ENCODE results near the gene F10. TPM values are rescaled to one million over a fixed set of nuclear protein-coding genes. Genes with fewer than 3 reads are reported as not detected.

The F10 gene
- total RNA-seq, 2 experiments from 2014 or later, result not detected

GRCh38 chr13:113092776-113093579 lies 29.6 kb upstream of the F10 start:
- TF ChIP-seq EZH2phosphoT487 (IDR thresholded peaks at IDR 0.05; ENCODE audit: borderline replicate concordance, low read depth, low read length) (no peak), CTCF (conservative IDR thresholded peaks at IDR 0.05; ENCODE audit: low read length) (no peak)
- BruUV-seq (replicated peaks), result no TSS peak
- Histone ChIP-seq H3K9me2 (ENCODE audit: insufficient read depth, low read length) (no peaks in the 10 kb centered on the region), H3K4me2 (ENCODE audit: low read length) (no peak overlapping the region), H3K4me1 (ENCODE audit: insufficient read depth, low read length, poor library complexity, severe bottlenecking) (no peaks in the 10 kb centered on the region), H3K36me3 (ENCODE audit: insufficient read depth, low read length) (no peaks in the 10 kb centered on the region), H3K79me2 (ENCODE audit: insufficient read depth, low read depth, low read length) (no peaks in the 10 kb centered on the region), H3K9me3 (ENCODE audit: low read length) (no peaks in the 10 kb centered on the region), H3K27ac (ENCODE audit: low read depth, low read length, poor library complexity, severe bottlenecking) (no peak overlapping the region), H4K20me1 (ENCODE audit: insufficient read depth, low read length) (no peaks in the 10 kb centered on the region), H3K4me3 (ENCODE audit: low read depth, low read length, poor library complexity, severe bottlenecking) (no peak overlapping the region), H2AFZ (ENCODE audit: low read length) (no peak overlapping the region)
- CTCF ChIA-PET (ENCODE audit: unreplicated experiment), result no interaction called here
- intact Hi-C loops (cut with micrococcal nuclease; ENCODE audit: unreplicated experiment), result no loop called here
- POLR2A ChIA-PET, result no interaction called here
- DNase-seq (ENCODE audit: low spot score), result no peak

GRCh38 chr13:113093580-113094409 lies 28.8 kb upstream of the F10 start:
- Histone ChIP-seq H3K36me3 (ENCODE audit: insufficient read depth, low read length) (no peaks in the 10 kb centered on the region), H3K4me2 (ENCODE audit: low read length) (no peak overlapping the region), H4K20me1 (ENCODE audit: insufficient read depth, low read length) (no peaks in the 10 kb centered on the region), H3K4me1 (ENCODE audit: insufficient read depth, low read length, poor library complexity, severe bottlenecking) (no peaks in the 10 kb centered on the region), H3K27ac (ENCODE audit: low read depth, low read length, poor library complexity, severe bottlenecking) (no peak overlapping the region), H2AFZ (ENCODE audit: low read length) (no peak overlapping the region), H3K79me2 (ENCODE audit: insufficient read depth, low read depth, low read length) (no peaks in the 10 kb centered on the region), H3K4me3 (ENCODE audit: low read depth, low read length, poor library complexity, severe bottlenecking) (no peak overlapping the region), H3K9me3 (ENCODE audit: low read length) (no peaks in the 10 kb centered on the region), H3K9me2 (ENCODE audit: insufficient read depth, low read length) (no peaks in the 10 kb centered on the region)
- CTCF ChIA-PET (ENCODE audit: unreplicated experiment), result no interaction called here
- intact Hi-C loops (cut with micrococcal nuclease; ENCODE audit: unreplicated experiment), result no loop called here
- POLR2A ChIA-PET, result no interaction called here
- TF ChIP-seq EZH2phosphoT487 (IDR thresholded peaks at IDR 0.05; ENCODE audit: borderline replicate concordance, low read depth, low read length) (no peak), CTCF (conservative IDR thresholded peaks at IDR 0.05; ENCODE audit: low read length) (no peak)
- no TSS peak for BruUV-seq (replicated peaks)
- no peak for DNase-seq (ENCODE audit: low spot score)

GRCh38 chr13:113094410-113094800 lies 28.2 kb upstream of the F10 start:
- no peak overlapping the region for H3K4me2 ChIP-seq (ENCODE audit: low read length)
- H3K4me1 ChIP-seq (ENCODE audit: insufficient read depth, low read length, poor library complexity, severe bottlenecking), result no peaks in the 10 kb centered on the region
- H4K20me1 ChIP-seq (ENCODE audit: insufficient read depth, low read length), result no peaks in the 10 kb centered on the region
- H2AFZ ChIP-seq (ENCODE audit: low read length), result no peak overlapping the region
- no peaks in the 10 kb centered on the region for H3K9me2 ChIP-seq (ENCODE audit: insufficient read depth, low read length)
- no peaks in the 10 kb centered on the region for H3K36me3 ChIP-seq (ENCODE audit: insufficient read depth, low read length)
- ChIA-PET POLR2A (no interaction called here), CTCF (ENCODE audit: unreplicated experiment) (no interaction called here)
- no peaks in the 10 kb centered on the region for H3K79me2 ChIP-seq (ENCODE audit: insufficient read depth, low read depth, low read length)
- no peak overlapping the region for H3K27ac ChIP-seq (ENCODE audit: low read depth, low read length, poor library complexity, severe bottlenecking)
- no TSS peak for BruUV-seq (replicated peaks)
- no peak for DNase-seq (ENCODE audit: low spot score)
- no peak overlapping the region for H3K4me3 ChIP-seq (ENCODE audit: low read depth, low read length, poor library complexity, severe bottlenecking)
- no peak for TF ChIP-seq CTCF (conservative IDR thresholded peaks at IDR 0.05; ENCODE audit: low read length)
- no peak for TF ChIP-seq EZH2phosphoT487 (IDR thresholded peaks at IDR 0.05; ENCODE audit: borderline replicate concordance, low read depth, low read length)
- intact Hi-C loops (cut with micrococcal nuclease; ENCODE audit: unreplicated experiment), result no loop called here
- no peaks in the 10 kb centered on the region for H3K9me3 ChIP-seq (ENCODE audit: low read length)

Data from OCI-LY7 (cell line).